Measurements from ENCODE around the gene SPAG16. TPM values are rescaled to one million over a fixed set of nuclear protein-coding genes. Genes with fewer than 3 reads are reported as not detected.

Gene SPAG16
- total and polyA plus RNA-seq, 3 experiments from 2014 or later: 7.7 to 15.3 (median 8.2) TPM

DNA sequence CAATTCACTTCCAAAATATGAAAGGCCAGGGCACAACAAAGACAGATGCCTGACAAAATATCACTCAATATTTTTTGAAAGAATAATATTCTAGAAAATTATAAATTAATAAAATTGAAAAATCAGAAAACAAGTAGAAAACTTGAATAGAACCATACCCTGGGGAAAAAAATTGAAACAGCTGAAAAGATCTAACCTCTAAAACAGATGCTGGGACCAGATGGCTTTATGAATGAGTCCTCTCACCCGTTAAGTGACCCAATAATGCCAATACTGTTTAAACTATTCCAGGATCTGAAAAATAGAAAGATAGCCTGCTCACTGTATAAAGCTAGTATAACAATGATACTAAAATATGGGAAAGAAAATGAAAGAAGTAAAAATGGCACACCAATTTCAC is 804.3 kb downstream of the SPAG16 start:
- Histone ChIP-seq H3K27me3 (ENCODE audit: insufficient read depth, low read length, poor library complexity, severe bottlenecking) (no peaks in the 10 kb centered on the region), H3K4me3 (ENCODE audit: low read length) (no peak overlapping the region), H3K27ac (ENCODE audit: low read depth, low read length) (no peak overlapping the region), H3K4me1 (ENCODE audit: insufficient read depth, low read length) (no peaks in the 10 kb centered on the region), H3K9me3 (ENCODE audit: low read length) (no peaks in the 10 kb centered on the region), H3K36me3 (ENCODE audit: insufficient read depth, low read length) (no peaks in the 10 kb centered on the region)
- no peak for DNase-seq
- Mint-ChIP-seq H3K27me3 (no peaks in the 10 kb centered on the region), H3K36me3 (no peaks in the 10 kb centered on the region), H3K27ac (no peak overlapping the region), H3K4me1 (no peaks in the 10 kb centered on the region), H3K4me3 (no peak overlapping the region), H3K9me3 (peaks cover 0 to 2% (median 0%) of the 10 kb centered on the region in 5 donors)
- ChIA-PET CTCF (no interaction called here), POLR2A (no interaction called here)

DNA sequence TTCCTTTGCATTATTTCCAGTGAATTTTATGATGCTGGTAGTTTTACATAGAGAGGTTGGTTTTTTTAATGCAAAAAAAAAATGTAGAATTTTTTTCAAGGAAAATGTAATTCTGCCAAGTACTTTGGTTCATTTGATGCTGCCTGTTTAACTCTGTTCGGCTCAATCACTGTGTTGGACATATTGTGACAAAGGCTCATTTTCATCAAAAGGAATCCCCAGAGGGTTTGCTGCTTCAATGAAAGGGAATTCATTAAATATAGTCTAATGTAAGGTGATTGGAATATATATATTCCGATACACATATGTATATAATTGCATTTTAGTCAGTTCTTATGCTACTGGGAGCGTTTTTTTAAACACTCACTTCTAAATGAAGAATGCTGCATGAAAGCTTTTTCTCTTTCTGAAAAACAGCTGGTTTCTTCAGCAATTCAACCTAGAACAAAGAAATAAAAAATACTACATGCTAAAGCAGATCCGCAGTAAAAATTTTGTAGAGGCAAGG is 812.0 kb downstream of the SPAG16 start:
- H3K36me3 ChIP-seq (ENCODE audit: insufficient read depth, low read length): no peaks in the 10 kb centered on the region
- no peaks in the 10 kb centered on the region for H3K4me1 Mint-ChIP-seq
- DNase-seq: no peak
- CTCF ChIA-PET: no interaction called here
- POLR2A ChIA-PET: no interaction called here
- H3K9me3 Mint-ChIP-seq: peaks cover 0 to 6% (median 0%) of the 10 kb centered on the region in 5 donors
- no peaks in the 10 kb centered on the region for H3K36me3 Mint-ChIP-seq
- no peak overlapping the region for H3K27ac ChIP-seq (ENCODE audit: low read depth, low read length)
- H3K27me3 ChIP-seq (ENCODE audit: insufficient read depth, low read length, poor library complexity, severe bottlenecking): no peaks in the 10 kb centered on the region
- no peak overlapping the region for H3K4me3 Mint-ChIP-seq
- H3K4me1 ChIP-seq (ENCODE audit: insufficient read depth, low read length): no peaks in the 10 kb centered on the region
- no peak overlapping the region for H3K4me3 ChIP-seq (ENCODE audit: low read length)
- no peaks in the 10 kb centered on the region for H3K9me3 ChIP-seq (ENCODE audit: low read length)
- no peak overlapping the region for H3K27ac Mint-ChIP-seq
- no peaks in the 10 kb centered on the region for H3K27me3 Mint-ChIP-seq

DNA sequence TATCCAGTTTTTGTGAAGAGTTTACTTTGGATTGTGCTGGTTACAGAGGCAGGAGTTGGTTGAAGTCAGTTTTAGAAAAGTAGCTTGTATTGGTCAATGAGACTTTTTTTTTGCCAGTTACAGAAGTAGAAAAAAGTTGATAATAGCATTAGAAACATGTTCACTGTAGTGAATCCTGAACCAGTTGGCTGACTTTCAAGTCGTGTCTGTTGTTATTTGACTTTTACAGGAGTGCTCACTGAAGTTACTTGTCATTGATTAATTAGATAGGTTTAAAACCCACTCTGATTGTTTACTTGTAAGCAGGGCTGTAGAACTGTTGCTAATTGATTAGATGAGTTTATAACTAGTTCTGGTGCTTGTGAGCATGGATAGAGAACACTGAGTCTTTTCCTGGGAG is 814.5 kb downstream of the SPAG16 start:
- Histone ChIP-seq H3K36me3 (ENCODE audit: insufficient read depth, low read length) (no peaks in the 10 kb centered on the region), H3K27me3 (ENCODE audit: insufficient read depth, low read length, poor library complexity, severe bottlenecking) (no peaks in the 10 kb centered on the region), H3K27ac (ENCODE audit: low read depth, low read length) (no peak overlapping the region), H3K4me1 (ENCODE audit: insufficient read depth, low read length) (no peaks in the 10 kb centered on the region), H3K9me3 (ENCODE audit: low read length) (no peaks in the 10 kb centered on the region), H3K4me3 (ENCODE audit: low read length) (no peak overlapping the region)
- no peaks in the 10 kb centered on the region for H3K27me3 Mint-ChIP-seq
- no peaks in the 10 kb centered on the region for H3K4me1 Mint-ChIP-seq
- POLR2A ChIA-PET: no interaction called here
- H3K27ac Mint-ChIP-seq: no peak overlapping the region
- CTCF ChIA-PET: no interaction called here
- peaks cover 0 to 9% (median 2%) of the 10 kb centered on the region in 5 donors for H3K9me3 Mint-ChIP-seq
- no peak for DNase-seq
- no peaks in the 10 kb centered on the region for H3K36me3 Mint-ChIP-seq
- H3K4me3 Mint-ChIP-seq: no peak overlapping the region

DNA sequence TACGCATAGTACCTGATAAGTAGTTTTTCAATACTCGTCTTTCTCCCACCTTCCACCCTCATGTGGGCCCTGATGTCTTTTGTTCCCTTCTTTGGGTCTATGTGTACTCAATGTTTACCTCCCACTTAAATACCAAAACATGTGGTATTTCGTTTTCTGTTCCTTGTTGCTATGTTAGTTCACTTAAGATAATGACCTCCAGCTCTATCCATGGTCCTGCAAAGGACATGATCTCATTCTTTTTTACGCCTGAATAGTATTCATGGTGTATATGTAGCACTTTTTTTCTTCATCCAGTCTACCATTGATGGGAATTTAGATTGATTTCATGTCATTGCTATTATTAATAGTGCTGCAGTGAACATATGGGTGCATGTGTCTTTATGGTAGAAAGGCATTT is 816.2 kb downstream of the SPAG16 start:
- ChIA-PET POLR2A (no interaction called here), CTCF (no interaction called here)
- Mint-ChIP-seq H3K27me3 (no peaks in the 10 kb centered on the region), H3K4me1 (no peaks in the 10 kb centered on the region), H3K27ac (no peak overlapping the region), H3K9me3 (peaks cover 0 to 11% (median 2%) of the 10 kb centered on the region in 5 donors), H3K36me3 (no peaks in the 10 kb centered on the region), H3K4me3 (no peak overlapping the region)
- Histone ChIP-seq H3K27me3 (ENCODE audit: insufficient read depth, low read length, poor library complexity, severe bottlenecking) (no peaks in the 10 kb centered on the region), H3K9me3 (ENCODE audit: low read length) (no peaks in the 10 kb centered on the region), H3K27ac (ENCODE audit: low read depth, low read length) (no peak overlapping the region), H3K36me3 (ENCODE audit: insufficient read depth, low read length) (no peaks in the 10 kb centered on the region), H3K4me3 (ENCODE audit: low read length) (no peak overlapping the region), H3K4me1 (ENCODE audit: insufficient read depth, low read length) (no peaks in the 10 kb centered on the region)
- DNase-seq: no peak

DNA sequence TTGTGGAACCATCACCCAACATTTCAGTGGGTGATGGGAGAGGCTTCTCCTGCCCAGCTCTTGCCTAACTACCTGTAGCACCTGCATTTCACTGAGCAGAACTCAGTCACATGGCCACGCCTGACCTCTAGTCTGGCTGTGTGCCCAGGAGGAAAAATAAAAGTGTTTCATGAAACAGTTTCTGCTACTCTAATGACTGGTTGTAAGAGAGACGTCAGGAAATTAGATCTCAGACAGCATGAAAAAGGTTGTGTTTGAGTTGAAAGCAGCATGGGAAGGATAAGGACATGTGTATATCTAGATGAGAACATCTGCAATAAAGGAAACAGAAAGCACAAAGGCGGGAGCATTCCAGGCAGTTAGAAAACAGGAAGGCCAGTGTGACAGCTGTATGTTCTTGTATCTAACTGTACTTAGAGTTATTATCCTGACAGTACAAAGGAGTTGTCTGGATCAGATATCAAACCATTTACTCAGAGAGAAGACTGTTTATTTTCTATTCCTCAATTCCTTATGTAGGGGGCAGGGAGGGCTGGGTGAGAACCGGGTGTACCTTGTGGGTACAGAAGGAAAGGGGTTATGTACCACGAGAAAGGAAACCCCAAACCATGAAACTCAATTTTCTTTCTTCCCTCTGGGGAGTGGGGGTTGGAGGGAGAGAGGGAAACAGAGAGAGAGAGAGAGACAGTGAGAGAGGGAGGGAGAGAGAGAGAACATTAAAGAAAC is 819.2 kb downstream of the SPAG16 start:
- peaks cover 0 to 11% (median 2%) of the 10 kb centered on the region in 5 donors for H3K9me3 Mint-ChIP-seq
- Histone ChIP-seq H3K36me3 (ENCODE audit: insufficient read depth, low read length) (no peaks in the 10 kb centered on the region), H3K4me1 (ENCODE audit: insufficient read depth, low read length) (no peaks in the 10 kb centered on the region), H3K4me3 (ENCODE audit: low read length) (no peak overlapping the region), H3K27ac (ENCODE audit: low read depth, low read length) (no peak overlapping the region), H3K9me3 (ENCODE audit: low read length) (no peaks in the 10 kb centered on the region), H3K27me3 (ENCODE audit: insufficient read depth, low read length, poor library complexity, severe bottlenecking) (no peaks in the 10 kb centered on the region)
- H3K27me3 Mint-ChIP-seq: no peaks in the 10 kb centered on the region
- H3K4me3 Mint-ChIP-seq: no peak overlapping the region
- POLR2A ChIA-PET: no interaction called here
- CTCF ChIA-PET: no interaction called here
- no peaks in the 10 kb centered on the region for H3K36me3 Mint-ChIP-seq
- no peak overlapping the region for H3K27ac Mint-ChIP-seq
- no peak for DNase-seq
- no peaks in the 10 kb centered on the region for H3K4me1 Mint-ChIP-seq

DNA sequence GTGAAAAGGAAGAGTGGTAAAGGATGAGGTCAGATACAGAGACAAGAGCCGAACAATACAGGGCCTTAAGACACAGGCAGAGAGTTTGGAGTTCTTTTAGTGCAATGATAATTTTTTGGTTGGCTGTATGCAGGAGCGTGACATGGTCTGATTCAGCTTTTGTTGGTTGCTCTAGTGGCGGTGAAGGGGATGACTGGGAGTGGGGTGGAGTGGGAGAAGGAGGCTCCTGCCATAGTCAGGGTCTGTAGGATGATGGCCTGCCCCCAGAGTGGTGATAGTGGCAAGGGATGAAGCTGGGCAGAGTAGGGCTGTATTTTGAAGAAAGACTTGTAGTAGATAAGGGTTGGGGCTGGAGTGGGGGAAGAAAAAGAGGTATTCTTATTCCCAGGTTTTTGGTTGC is 820.0 kb downstream of the SPAG16 start:
- ChIA-PET POLR2A (no interaction called here), CTCF (no interaction called here)
- Histone ChIP-seq H3K27ac (ENCODE audit: low read depth, low read length) (no peak overlapping the region), H3K4me1 (ENCODE audit: insufficient read depth, low read length) (no peaks in the 10 kb centered on the region), H3K4me3 (ENCODE audit: low read length) (no peak overlapping the region), H3K36me3 (ENCODE audit: insufficient read depth, low read length) (no peaks in the 10 kb centered on the region), H3K27me3 (ENCODE audit: insufficient read depth, low read length, poor library complexity, severe bottlenecking) (no peaks in the 10 kb centered on the region), H3K9me3 (ENCODE audit: low read length) (no peaks in the 10 kb centered on the region)
- no peaks in the 10 kb centered on the region for H3K4me1 Mint-ChIP-seq
- peaks cover 0 to 11% (median 2%) of the 10 kb centered on the region in 5 donors for H3K9me3 Mint-ChIP-seq
- H3K36me3 Mint-ChIP-seq: no peaks in the 10 kb centered on the region
- DNase-seq: no peak
- no peaks in the 10 kb centered on the region for H3K27me3 Mint-ChIP-seq
- peak overlapping the region in 1 of 8 donors; percentile 66 for H3K27ac Mint-ChIP-seq
- no peak overlapping the region for H3K4me3 Mint-ChIP-seq

DNA sequence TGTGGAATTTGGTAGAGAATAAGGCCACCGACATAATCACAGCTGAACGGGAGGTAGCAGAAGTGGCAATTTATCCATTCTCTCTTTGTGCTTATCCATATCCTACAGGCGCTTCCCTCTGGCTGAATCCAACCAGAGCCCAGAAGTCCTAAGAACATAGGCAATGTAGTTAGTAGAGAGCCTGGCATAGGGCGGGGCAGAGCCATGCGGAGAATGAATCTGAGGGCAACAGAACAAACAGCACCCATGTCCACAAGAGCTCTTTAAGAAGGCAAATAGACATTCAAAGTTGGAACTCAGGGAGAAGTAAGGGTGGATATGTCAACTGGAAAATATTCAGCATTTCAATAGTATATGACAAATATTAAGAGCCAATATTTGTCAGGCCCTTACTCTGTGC is 820.7 kb downstream of the SPAG16 start:
- ChIA-PET CTCF (no interaction called here), POLR2A (no interaction called here)
- H3K4me1 Mint-ChIP-seq: no peaks in the 10 kb centered on the region
- no peak for DNase-seq
- H3K4me3 ChIP-seq (ENCODE audit: low read length): no peak overlapping the region
- H3K27ac Mint-ChIP-seq: no peak overlapping the region
- H3K36me3 Mint-ChIP-seq: no peaks in the 10 kb centered on the region
- no peaks in the 10 kb centered on the region for H3K36me3 ChIP-seq (ENCODE audit: insufficient read depth, low read length)
- H3K9me3 Mint-ChIP-seq: peaks cover 0 to 9% (median 2%) of the 10 kb centered on the region in 5 donors
- H3K27me3 Mint-ChIP-seq: no peaks in the 10 kb centered on the region
- H3K4me1 ChIP-seq (ENCODE audit: insufficient read depth, low read length): no peaks in the 10 kb centered on the region
- no peak overlapping the region for H3K27ac ChIP-seq (ENCODE audit: low read depth, low read length)
- H3K27me3 ChIP-seq (ENCODE audit: insufficient read depth, low read length, poor library complexity, severe bottlenecking): no peaks in the 10 kb centered on the region
- H3K4me3 Mint-ChIP-seq: no peak overlapping the region
- no peaks in the 10 kb centered on the region for H3K9me3 ChIP-seq (ENCODE audit: low read length)

DNA sequence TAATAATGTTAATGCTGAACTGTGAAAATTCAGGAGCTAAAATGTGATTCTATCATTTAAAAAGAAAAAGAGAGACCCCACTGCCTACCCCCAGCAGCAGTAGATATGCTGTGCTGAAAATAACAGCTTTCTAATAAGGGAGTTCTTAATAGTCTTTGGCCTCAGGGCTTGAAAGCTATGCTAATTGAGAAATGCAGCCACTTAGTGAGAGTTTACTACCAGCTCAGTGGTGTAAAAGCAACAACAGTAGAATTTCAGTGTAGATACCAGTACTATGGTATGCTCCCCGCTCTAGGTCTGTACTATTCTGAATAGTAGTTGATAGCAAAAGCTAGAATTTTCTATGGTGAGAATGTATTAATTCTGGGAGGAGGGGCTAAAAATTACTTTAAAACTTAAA is 823.5 kb downstream of the SPAG16 start:
- Histone ChIP-seq H3K27ac (ENCODE audit: low read depth, low read length) (no peak overlapping the region), H3K27me3 (ENCODE audit: insufficient read depth, low read length, poor library complexity, severe bottlenecking) (no peaks in the 10 kb centered on the region), H3K36me3 (ENCODE audit: insufficient read depth, low read length) (no peaks in the 10 kb centered on the region), H3K4me3 (ENCODE audit: low read length) (no peak overlapping the region), H3K4me1 (ENCODE audit: insufficient read depth, low read length) (no peaks in the 10 kb centered on the region), H3K9me3 (ENCODE audit: low read length) (no peaks in the 10 kb centered on the region)
- H3K27ac Mint-ChIP-seq: no peak overlapping the region
- H3K4me1 Mint-ChIP-seq: no peaks in the 10 kb centered on the region
- DNase-seq: no peak
- POLR2A ChIA-PET: no interaction called here
- no peak overlapping the region for H3K4me3 Mint-ChIP-seq
- H3K27me3 Mint-ChIP-seq: no peaks in the 10 kb centered on the region
- no peaks in the 10 kb centered on the region for H3K36me3 Mint-ChIP-seq
- CTCF ChIA-PET: no interaction called here
- H3K9me3 Mint-ChIP-seq: peaks cover 3 to 13% (median 7%) of the 10 kb centered on the region in 5 donors

Data from CD8-positive, alpha-beta memory T cell (primary cell).